Fibroblast of the conjunctiva (primary cell): ENCODE measurements around the gene ADRB2.

Source experiments
- DNase-seq: peaks from one replicate; pipeline ENCODE4 v3.0.0-alpha.2; 2010; ENCODE audit warnings: low read depth

Gene ADRB2

GRCh38 chr5:148805326-148806290 is 20.8 kb upstream of the ADRB2 start:
- DNase-seq, result no peak

GRCh38 chr5:148806520-148806931 is 19.9 kb upstream of the ADRB2 start:
- no peak for DNase-seq

GRCh38 chr5:148807851-148808250 is 18.6 kb upstream of the ADRB2 start:
- DNase-seq, result no peak

GRCh38 chr5:148808864-148809642 is 17.4 kb upstream of the ADRB2 start:
- no peak for DNase-seq

- DNase-seq, result no peak
These were observed 16.5 kb upstream of the ADRB2 start for GRCh38 chr5:148809781-148810524.

- no peak for DNase-seq
These were observed 15.6 kb upstream of the ADRB2 start for GRCh38 chr5:148810823-148811222.

- DNase-seq, result no peak
These were observed 14.7 kb upstream of the ADRB2 start for GRCh38 chr5:148811756-148812155.

- DNase-seq, result no peak
These were observed 11.3 kb upstream of the ADRB2 start for GRCh38 chr5:148815086-148815485.

- no peak for DNase-seq
These were observed 10.8 kb upstream of the ADRB2 start for GRCh38 chr5:148815578-148815977.

- DNase-seq, result no peak
These were observed 10.1 kb upstream of the ADRB2 start for GRCh38 chr5:148816357-148816756.

GRCh38 chr5:148816782-148817181 is 9.6 kb upstream of the ADRB2 start:
- DNase-seq, result no peak

- no peak for DNase-seq
These were observed 8.8 kb upstream of the ADRB2 start for GRCh38 chr5:148817606-148818005.

GRCh38 chr5:148820461-148821395 is 5.7 kb upstream of the ADRB2 start:
- peak; percentile 31 for DNase-seq

- DNase-seq, result no peak
These were observed 2.5 kb upstream of the ADRB2 start for GRCh38 chr5:148823871-148824270.

- DNase-seq, result no peak
These were observed 727 bp upstream of the ADRB2 start for GRCh38 chr5:148825716-148826052.

GRCh38 chr5:148826739-148827070 is 294 bp downstream of the ADRB2 start:
- no peak for DNase-seq

GRCh38 chr5:148827723-148828122 is 1.3 kb downstream of the ADRB2 start:
- DNase-seq, result no peak

- DNase-seq, result no peak
These were observed 2.3 kb downstream of the ADRB2 start for GRCh38 chr5:148828511-148829247.

- DNase-seq, result no peak
These were observed 2.8 kb downstream of the ADRB2 start for GRCh38 chr5:148829248-148829594.

GRCh38 chr5:148829734-148830133 is 3.3 kb downstream of the ADRB2 start:
- DNase-seq, result no peak

GRCh38 chr5:148830211-148830610 is 3.8 kb downstream of the ADRB2 start:
- DNase-seq, result no peak
